GM19324 (cell line): ENCODE measurements around the gene TKTL2.
"Not testable (repeated sequence)": the region's sequence is repeated elsewhere in the genome, so short reads cannot be mapped to it uniquely, and the experiment has no call there.

ENCODE experiments used
- ATAC-seq: cut with Tn5 transposase; IDR thresholded peaks from one replicate; pipeline ENCODE4 v1.9.1; 2021; ENCODE audit warnings: mild to moderate bottlenecking, moderate library complexity; ENCODE audit not compliant: unreplicated experiment, low FRiP score

The TKTL2 gene

DNA sequence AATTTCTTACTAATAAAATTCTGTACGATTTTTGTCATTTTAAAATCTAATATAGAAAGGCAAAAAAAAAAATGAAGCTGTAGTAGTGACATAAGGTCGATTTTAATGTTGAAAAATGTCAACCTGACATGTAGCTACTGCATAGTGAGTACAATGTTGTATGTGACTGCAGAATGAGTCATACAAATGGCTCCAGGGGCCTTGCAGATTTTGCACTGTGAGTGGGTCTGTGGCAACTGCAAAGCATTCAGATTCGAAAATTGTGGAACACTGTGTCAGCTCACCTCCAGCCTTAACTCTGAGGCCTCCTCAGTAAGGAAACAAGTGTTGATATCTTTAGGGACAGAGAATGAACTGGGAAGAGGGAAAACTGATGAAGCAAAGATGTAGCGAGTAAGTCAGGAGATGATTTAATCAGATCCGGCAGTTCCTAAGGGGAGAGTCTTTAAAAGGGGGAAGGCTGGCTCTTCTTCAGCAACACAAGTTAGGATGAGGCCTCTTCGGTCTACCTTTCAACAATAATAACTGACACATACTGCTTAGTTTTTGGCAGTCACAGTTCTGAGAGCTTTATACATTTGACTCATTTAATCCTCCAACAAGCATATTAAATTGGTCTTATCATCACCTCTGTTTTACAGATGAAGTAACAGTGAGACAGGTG, 24.9 kb downstream of the TKTL2 start:
- no peak for ATAC-seq

GRCh38 chr4:163447481-163447880, 26.1 kb downstream of the TKTL2 start:
- ATAC-seq: no peak

DNA sequence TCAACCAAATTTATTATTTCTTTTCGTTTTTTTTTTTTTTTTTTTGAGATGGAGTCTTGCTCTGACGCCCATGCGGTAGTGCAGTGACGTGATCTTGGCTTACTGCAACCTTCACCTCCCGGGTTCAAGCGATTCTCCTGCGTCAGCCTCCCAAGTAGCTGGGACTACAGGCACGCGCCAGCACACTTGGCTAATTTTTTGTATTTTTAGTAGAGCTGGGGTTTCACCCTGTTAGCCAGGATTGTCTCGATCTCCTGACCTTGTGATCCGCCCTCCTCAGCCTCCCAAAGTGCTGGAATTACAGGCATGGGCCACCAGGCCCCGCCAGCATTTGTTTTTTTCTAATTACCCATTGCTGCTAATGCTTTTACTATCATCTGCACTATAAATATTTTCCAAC, 26.5 kb downstream of the TKTL2 start:
- not testable (repeated sequence) for ATAC-seq

DNA sequence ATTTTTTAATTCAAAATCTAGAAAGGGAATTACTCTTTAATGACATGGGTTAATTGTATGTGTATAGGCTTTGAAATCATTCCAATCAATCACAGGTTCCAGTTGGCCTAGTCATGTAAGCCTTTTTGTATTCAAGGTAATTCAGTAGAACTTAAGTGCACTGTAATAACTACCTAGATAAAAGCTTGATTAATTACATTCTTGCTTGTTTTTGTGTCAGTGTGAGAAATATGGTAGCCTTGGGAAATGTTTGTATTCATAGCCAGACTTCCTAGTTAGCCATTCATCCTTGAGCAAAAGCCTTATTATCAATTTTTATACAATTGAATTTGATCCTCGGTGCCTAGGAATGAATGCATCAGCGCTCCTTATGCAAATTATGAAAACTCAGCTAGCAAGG, 33.5 kb downstream of the TKTL2 start:
- no peak for ATAC-seq
